HL-60 (cell line): ENCODE data around the gene ADAMTS17.

Source experiments
- DNase-seq, 2 experiments: peaks; one replicate each; pipeline ENCODE4 v3.0.0-alpha.2; 2010 to 2020; ENCODE audit warnings: low read depth in 1 of 2, low spot score in 1 of 2
- H3K27ac ChIP-seq: fragments of 250-450 bp; sonication (Bioruptor Pico); replicated peaks from 2 replicates; pipeline ENCODE4 v1.5.1; 2020; ENCODE audit warnings: mild to moderate bottlenecking, moderate library complexity
- H3K27me3 ChIP-seq: fragments of 250-450 bp; sonication (Bioruptor Pico); 2 replicates; pipeline ENCODE4 v1.5.1; 2021; ENCODE audit warnings: mild to moderate bottlenecking, moderate library complexity; ENCODE audit not compliant: insufficient read depth, poor library complexity, severe bottlenecking
- H3K4me3 ChIP-seq: replicated peaks from 2 replicates; pipeline ENCODE4 v1.5.1; 2011; ENCODE audit warnings: mild to moderate bottlenecking, control low read depth, low read length; ENCODE audit not compliant: insufficient read depth
- GABPA ChIP-seq: IDR thresholded peaks from 2 replicates; pipeline ENCODE4 v1.6.1; 2012; ENCODE audit warnings: low read depth
- POLR2AphosphoS5 ChIP-seq: IDR thresholded peaks from 2 replicates; pipeline ENCODE4 v1.6.1; 2012; ENCODE audit warnings: low read depth
- SPI1 ChIP-seq: IDR thresholded peaks from 2 replicates; pipeline ENCODE4 v1.6.1; 2012; ENCODE audit warnings: low read depth, mild to moderate bottlenecking, borderline replicate concordance
- TF ChIP-seq, protein P1 (sequence below): IDR thresholded peaks from one replicate; pipeline ENCODE4 v1.5.1; 2011; ENCODE audit warnings: low read length, control low read depth, inconsistent platforms; ENCODE audit not compliant: insufficient read depth
- TF ChIP-seq, protein P2 (sequence below): IDR thresholded peaks from 2 replicates; pipeline ENCODE4 v1.6.1; 2012; ENCODE audit warnings: low read depth; ENCODE audit not compliant: insufficient replicate concordance

The ADAMTS17 gene

DNA sequence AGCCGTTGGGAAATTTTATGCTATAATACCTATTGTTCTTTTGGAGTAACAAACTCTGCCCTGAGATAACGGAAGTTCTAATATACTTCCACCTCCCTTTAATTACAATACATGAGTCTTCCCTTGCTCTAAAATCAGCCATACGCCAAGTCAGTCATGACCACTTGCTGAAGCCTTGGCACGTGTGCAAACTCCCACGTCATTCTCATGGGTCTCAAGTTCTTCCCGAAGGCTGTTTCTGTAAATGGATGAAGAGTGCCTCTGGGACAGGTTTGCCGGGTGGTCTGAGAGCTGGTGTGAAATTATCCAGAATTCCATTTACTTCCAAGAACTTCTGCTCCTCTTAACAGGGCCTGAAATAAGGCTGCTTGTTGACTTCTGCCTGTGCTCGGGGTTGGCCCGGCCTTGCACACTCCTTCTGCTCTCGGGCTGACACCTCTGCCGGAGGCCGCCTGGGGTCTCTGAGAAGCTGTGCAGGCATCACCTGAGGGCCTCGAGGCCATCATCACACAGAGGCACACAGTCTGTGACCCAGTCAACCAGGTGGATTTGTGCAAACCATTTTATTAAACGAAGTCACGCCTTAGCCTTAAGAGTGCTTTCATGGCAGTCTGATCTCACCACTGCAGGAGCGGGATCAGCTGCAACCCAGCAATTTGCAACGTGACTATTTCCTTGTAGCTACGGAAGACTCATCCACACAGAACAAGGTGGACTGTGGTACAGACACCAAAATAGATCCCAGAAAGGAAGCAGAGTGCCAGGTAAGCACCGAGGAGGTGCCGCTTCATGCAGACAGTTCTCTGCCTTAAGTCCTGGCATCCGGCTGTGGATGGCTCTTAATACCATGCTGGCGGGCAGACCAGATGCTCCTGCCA, 120.1 kb downstream of the ADAMTS17 start:
- DNase-seq: no peak
- Histone ChIP-seq H3K27me3 (no peaks in the 10 kb centered on the region), H3K27ac (no peak overlapping the region), H3K4me3 (no peak overlapping the region)
- TF ChIP-seq, protein P1, sequence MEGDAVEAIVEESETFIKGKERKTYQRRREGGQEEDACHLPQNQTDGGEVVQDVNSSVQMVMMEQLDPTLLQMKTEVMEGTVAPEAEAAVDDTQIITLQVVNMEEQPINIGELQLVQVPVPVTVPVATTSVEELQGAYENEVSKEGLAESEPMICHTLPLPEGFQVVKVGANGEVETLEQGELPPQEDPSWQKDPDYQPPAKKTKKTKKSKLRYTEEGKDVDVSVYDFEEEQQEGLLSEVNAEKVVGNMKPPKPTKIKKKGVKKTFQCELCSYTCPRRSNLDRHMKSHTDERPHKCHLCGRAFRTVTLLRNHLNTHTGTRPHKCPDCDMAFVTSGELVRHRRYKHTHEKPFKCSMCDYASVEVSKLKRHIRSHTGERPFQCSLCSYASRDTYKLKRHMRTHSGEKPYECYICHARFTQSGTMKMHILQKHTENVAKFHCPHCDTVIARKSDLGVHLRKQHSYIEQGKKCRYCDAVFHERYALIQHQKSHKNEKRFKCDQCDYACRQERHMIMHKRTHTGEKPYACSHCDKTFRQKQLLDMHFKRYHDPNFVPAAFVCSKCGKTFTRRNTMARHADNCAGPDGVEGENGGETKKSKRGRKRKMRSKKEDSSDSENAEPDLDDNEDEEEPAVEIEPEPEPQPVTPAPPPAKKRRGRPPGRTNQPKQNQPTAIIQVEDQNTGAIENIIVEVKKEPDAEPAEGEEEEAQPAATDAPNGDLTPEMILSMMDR: no peak
- TF ChIP-seq SPI1: no peak
- no peak for TF ChIP-seq POLR2AphosphoS5
- TF ChIP-seq GABPA: no peak
- TF ChIP-seq, protein P2, sequence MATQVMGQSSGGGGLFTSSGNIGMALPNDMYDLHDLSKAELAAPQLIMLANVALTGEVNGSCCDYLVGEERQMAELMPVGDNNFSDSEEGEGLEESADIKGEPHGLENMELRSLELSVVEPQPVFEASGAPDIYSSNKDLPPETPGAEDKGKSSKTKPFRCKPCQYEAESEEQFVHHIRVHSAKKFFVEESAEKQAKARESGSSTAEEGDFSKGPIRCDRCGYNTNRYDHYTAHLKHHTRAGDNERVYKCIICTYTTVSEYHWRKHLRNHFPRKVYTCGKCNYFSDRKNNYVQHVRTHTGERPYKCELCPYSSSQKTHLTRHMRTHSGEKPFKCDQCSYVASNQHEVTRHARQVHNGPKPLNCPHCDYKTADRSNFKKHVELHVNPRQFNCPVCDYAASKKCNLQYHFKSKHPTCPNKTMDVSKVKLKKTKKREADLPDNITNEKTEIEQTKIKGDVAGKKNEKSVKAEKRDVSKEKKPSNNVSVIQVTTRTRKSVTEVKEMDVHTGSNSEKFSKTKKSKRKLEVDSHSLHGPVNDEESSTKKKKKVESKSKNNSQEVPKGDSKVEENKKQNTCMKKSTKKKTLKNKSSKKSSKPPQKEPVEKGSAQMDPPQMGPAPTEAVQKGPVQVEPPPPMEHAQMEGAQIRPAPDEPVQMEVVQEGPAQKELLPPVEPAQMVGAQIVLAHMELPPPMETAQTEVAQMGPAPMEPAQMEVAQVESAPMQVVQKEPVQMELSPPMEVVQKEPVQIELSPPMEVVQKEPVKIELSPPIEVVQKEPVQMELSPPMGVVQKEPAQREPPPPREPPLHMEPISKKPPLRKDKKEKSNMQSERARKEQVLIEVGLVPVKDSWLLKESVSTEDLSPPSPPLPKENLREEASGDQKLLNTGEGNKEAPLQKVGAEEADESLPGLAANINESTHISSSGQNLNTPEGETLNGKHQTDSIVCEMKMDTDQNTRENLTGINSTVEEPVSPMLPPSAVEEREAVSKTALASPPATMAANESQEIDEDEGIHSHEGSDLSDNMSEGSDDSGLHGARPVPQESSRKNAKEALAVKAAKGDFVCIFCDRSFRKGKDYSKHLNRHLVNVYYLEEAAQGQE: no peak

DNA sequence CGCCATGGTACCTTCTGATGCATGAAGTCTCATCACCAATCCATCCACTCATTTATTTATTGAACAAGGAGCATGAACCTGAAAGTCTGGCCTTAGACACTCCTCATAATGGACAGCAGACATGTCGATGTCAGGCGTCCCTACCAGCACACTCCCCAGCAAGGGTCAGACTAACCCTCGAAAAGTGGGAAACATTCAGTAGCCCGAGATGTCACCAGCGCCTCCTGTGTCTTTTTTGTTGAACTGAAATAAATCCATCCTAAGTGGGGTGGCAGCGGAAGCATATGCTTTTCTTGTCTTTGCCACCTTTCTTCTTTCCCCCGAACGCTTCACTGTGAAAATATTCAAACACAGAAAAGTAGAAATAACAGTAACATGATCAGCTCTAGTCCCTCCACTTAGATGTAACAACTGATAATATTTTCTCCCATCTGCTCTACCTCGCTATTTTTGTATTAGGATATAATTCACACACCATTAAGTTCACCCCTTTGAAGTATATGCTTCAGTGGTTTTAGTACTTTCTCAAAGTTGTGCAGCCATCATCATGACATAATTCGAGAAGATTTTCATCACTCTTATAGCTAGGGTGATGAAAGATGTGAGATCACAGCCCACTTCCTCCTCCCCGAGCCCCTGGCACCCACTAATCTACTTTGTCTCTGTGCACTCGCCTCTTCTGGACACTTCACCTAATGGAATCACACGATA, 121.6 kb downstream of the ADAMTS17 start:
- Histone ChIP-seq H3K27ac (no peak overlapping the region), H3K27me3 (no peaks in the 10 kb centered on the region), H3K4me3 (no peak overlapping the region)
- no peak for TF ChIP-seq SPI1
- no peak for TF ChIP-seq GABPA
- TF ChIP-seq, protein P1: no peak
- TF ChIP-seq, protein P2: no peak
- TF ChIP-seq POLR2AphosphoS5: no peak
- no peak for DNase-seq

DNA sequence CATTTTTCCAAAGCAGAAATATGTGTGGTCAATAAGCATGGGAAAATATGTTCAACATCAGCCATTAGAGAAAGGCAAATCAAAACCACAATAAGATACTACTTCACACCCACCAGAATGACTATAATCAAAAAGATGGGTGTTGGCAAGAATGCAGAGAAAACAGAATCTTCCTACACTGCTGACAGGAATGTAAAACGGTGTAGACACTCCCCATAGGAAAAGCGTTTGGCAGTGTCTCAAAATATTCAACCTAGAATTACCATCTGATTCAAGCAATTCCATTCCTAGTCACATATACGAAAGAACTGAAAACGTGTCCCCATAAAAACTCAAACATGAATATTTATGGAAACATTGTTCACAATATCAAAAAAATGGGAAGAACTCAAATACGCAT, 123.3 kb downstream of the ADAMTS17 start:
- H3K27me3 ChIP-seq: no peaks in the 10 kb centered on the region
- TF ChIP-seq, protein P2: no peak
- TF ChIP-seq POLR2AphosphoS5 (no peak), GABPA (no peak), SPI1 (no peak)
- TF ChIP-seq, protein P1: no peak
- no peak overlapping the region for H3K27ac ChIP-seq
- no peak overlapping the region for H3K4me3 ChIP-seq
- no peak for DNase-seq
